Measurements from ENCODE around the gene SHISA9. TPM values are rescaled to one million over a fixed set of nuclear protein-coding genes. Genes with fewer than 3 reads are reported as not detected.

SHISA9 gene
- total RNA-seq, 1 donor = not detected

GRCh38 chr16:13046061-13046821, 144.8 kb downstream of the SHISA9 start:
- Histone ChIP-seq H3K9me3 (ENCODE audit: low read depth, low read length) (no peaks in the 10 kb centered on the region), H3K4me3 (ENCODE audit: low read length) (no peak overlapping the region), H3K27me3 (ENCODE audit: insufficient read depth, low read length) (no peaks in the 10 kb centered on the region), H3K4me1 (ENCODE audit: insufficient read depth, low read length) (no peaks in the 10 kb centered on the region)

- no peaks in the 10 kb centered on the region for H3K4me1 ChIP-seq (ENCODE audit: insufficient read depth, low read length)
- H3K9me3 ChIP-seq (ENCODE audit: low read depth, low read length) = no peaks in the 10 kb centered on the region
- H3K27me3 ChIP-seq (ENCODE audit: insufficient read depth, low read length) = no peaks in the 10 kb centered on the region
- H3K4me3 ChIP-seq (ENCODE audit: low read length) = no peak overlapping the region
Observed at GRCh38 chr16:13047276-13047675, 145.9 kb downstream of the SHISA9 start.

GRCh38 chr16:13049688-13050087, 148.3 kb downstream of the SHISA9 start:
- no peaks in the 10 kb centered on the region for H3K27me3 ChIP-seq (ENCODE audit: insufficient read depth, low read length)
- no peaks in the 10 kb centered on the region for H3K4me1 ChIP-seq (ENCODE audit: insufficient read depth, low read length)
- H3K4me3 ChIP-seq (ENCODE audit: low read length) = no peak overlapping the region
- no peaks in the 10 kb centered on the region for H3K9me3 ChIP-seq (ENCODE audit: low read depth, low read length)

GRCh38 chr16:13052431-13052830, 151.0 kb downstream of the SHISA9 start:
- Histone ChIP-seq H3K4me1 (ENCODE audit: insufficient read depth, low read length) (no peaks in the 10 kb centered on the region), H3K4me3 (ENCODE audit: low read length) (no peak overlapping the region), H3K27me3 (ENCODE audit: insufficient read depth, low read length) (no peaks in the 10 kb centered on the region), H3K9me3 (ENCODE audit: low read depth, low read length) (no peaks in the 10 kb centered on the region)

- H3K4me3 ChIP-seq (ENCODE audit: low read length) = no peak overlapping the region
- H3K4me1 ChIP-seq (ENCODE audit: insufficient read depth, low read length) = no peaks in the 10 kb centered on the region
- no peaks in the 10 kb centered on the region for H3K9me3 ChIP-seq (ENCODE audit: low read depth, low read length)
- H3K27me3 ChIP-seq (ENCODE audit: insufficient read depth, low read length) = no peaks in the 10 kb centered on the region
Observed at GRCh38 chr16:13055480-13055879, 154.1 kb downstream of the SHISA9 start.

GRCh38 chr16:13056607-13057006, 155.2 kb downstream of the SHISA9 start:
- Histone ChIP-seq H3K27me3 (ENCODE audit: insufficient read depth, low read length) (no peaks in the 10 kb centered on the region), H3K9me3 (ENCODE audit: low read depth, low read length) (no peaks in the 10 kb centered on the region), H3K4me3 (ENCODE audit: low read length) (no peak overlapping the region), H3K4me1 (ENCODE audit: insufficient read depth, low read length) (no peaks in the 10 kb centered on the region)

GRCh38 chr16:13060932-13061331, 159.5 kb downstream of the SHISA9 start:
- H3K27me3 ChIP-seq (ENCODE audit: insufficient read depth, low read length) = no peaks in the 10 kb centered on the region
- no peak overlapping the region for H3K4me3 ChIP-seq (ENCODE audit: low read length)
- no peaks in the 10 kb centered on the region for H3K4me1 ChIP-seq (ENCODE audit: insufficient read depth, low read length)
- H3K9me3 ChIP-seq (ENCODE audit: low read depth, low read length) = no peaks in the 10 kb centered on the region

- no peaks in the 10 kb centered on the region for H3K27me3 ChIP-seq (ENCODE audit: insufficient read depth, low read length)
- no peak overlapping the region for H3K4me3 ChIP-seq (ENCODE audit: low read length)
- H3K4me1 ChIP-seq (ENCODE audit: insufficient read depth, low read length) = no peaks in the 10 kb centered on the region
- H3K9me3 ChIP-seq (ENCODE audit: low read depth, low read length) = no peaks in the 10 kb centered on the region
Observed at GRCh38 chr16:13061691-13062090, 160.3 kb downstream of the SHISA9 start.

GRCh38 chr16:13062219-13062618, 160.8 kb downstream of the SHISA9 start:
- no peaks in the 10 kb centered on the region for H3K27me3 ChIP-seq (ENCODE audit: insufficient read depth, low read length)
- no peak overlapping the region for H3K4me3 ChIP-seq (ENCODE audit: low read length)
- no peaks in the 10 kb centered on the region for H3K4me1 ChIP-seq (ENCODE audit: insufficient read depth, low read length)
- H3K9me3 ChIP-seq (ENCODE audit: low read depth, low read length) = no peaks in the 10 kb centered on the region

- no peak overlapping the region for H3K4me3 ChIP-seq (ENCODE audit: low read length)
- H3K27me3 ChIP-seq (ENCODE audit: insufficient read depth, low read length) = no peaks in the 10 kb centered on the region
- H3K4me1 ChIP-seq (ENCODE audit: insufficient read depth, low read length) = no peaks in the 10 kb centered on the region
- H3K9me3 ChIP-seq (ENCODE audit: low read depth, low read length) = peaks cover 1% of the 10 kb centered on the region
Observed at GRCh38 chr16:13063457-13063856, 162.1 kb downstream of the SHISA9 start.

GRCh38 chr16:13064821-13065220, 163.4 kb downstream of the SHISA9 start:
- no peak overlapping the region for H3K4me3 ChIP-seq (ENCODE audit: low read length)
- H3K27me3 ChIP-seq (ENCODE audit: insufficient read depth, low read length) = no peaks in the 10 kb centered on the region
- peaks cover 11% of the 10 kb centered on the region for H3K9me3 ChIP-seq (ENCODE audit: low read depth, low read length)
- H3K4me1 ChIP-seq (ENCODE audit: insufficient read depth, low read length) = no peaks in the 10 kb centered on the region

GRCh38 chr16:13067648-13068047, 166.2 kb downstream of the SHISA9 start:
- H3K4me3 ChIP-seq (ENCODE audit: low read length) = no peak overlapping the region
- no peaks in the 10 kb centered on the region for H3K27me3 ChIP-seq (ENCODE audit: insufficient read depth, low read length)
- H3K4me1 ChIP-seq (ENCODE audit: insufficient read depth, low read length) = no peaks in the 10 kb centered on the region
- peaks cover 11% of the 10 kb centered on the region for H3K9me3 ChIP-seq (ENCODE audit: low read depth, low read length)

- peaks cover 11% of the 10 kb centered on the region for H3K9me3 ChIP-seq (ENCODE audit: low read depth, low read length)
- no peaks in the 10 kb centered on the region for H3K27me3 ChIP-seq (ENCODE audit: insufficient read depth, low read length)
- H3K4me1 ChIP-seq (ENCODE audit: insufficient read depth, low read length) = no peaks in the 10 kb centered on the region
- H3K4me3 ChIP-seq (ENCODE audit: low read length) = no peak overlapping the region
Observed at GRCh38 chr16:13068912-13069583, 167.7 kb downstream of the SHISA9 start.

GRCh38 chr16:13070268-13070667, 168.9 kb downstream of the SHISA9 start:
- Histone ChIP-seq H3K4me1 (ENCODE audit: insufficient read depth, low read length) (no peaks in the 10 kb centered on the region), H3K4me3 (ENCODE audit: low read length) (no peak overlapping the region), H3K9me3 (ENCODE audit: low read depth, low read length) (peaks cover 11% of the 10 kb centered on the region), H3K27me3 (ENCODE audit: insufficient read depth, low read length) (no peaks in the 10 kb centered on the region)

- Histone ChIP-seq H3K27me3 (ENCODE audit: insufficient read depth, low read length) (no peaks in the 10 kb centered on the region), H3K9me3 (ENCODE audit: low read depth, low read length) (no peaks in the 10 kb centered on the region), H3K4me1 (ENCODE audit: insufficient read depth, low read length) (no peaks in the 10 kb centered on the region), H3K4me3 (ENCODE audit: low read length) (no peak overlapping the region)
Observed at GRCh38 chr16:13076878-13077277, 175.5 kb downstream of the SHISA9 start.

- Histone ChIP-seq H3K4me3 (ENCODE audit: low read length) (no peak overlapping the region), H3K4me1 (ENCODE audit: insufficient read depth, low read length) (no peaks in the 10 kb centered on the region), H3K27me3 (ENCODE audit: insufficient read depth, low read length) (no peaks in the 10 kb centered on the region), H3K9me3 (ENCODE audit: low read depth, low read length) (no peaks in the 10 kb centered on the region)
Observed at GRCh38 chr16:13077816-13078215, 176.4 kb downstream of the SHISA9 start.

Data from mononuclear cell (primary cell).